ENCODE measurements around the gene ANKRD34A.

ANKRD34A gene

GRCh38 chr1:145964328-145965118, at the start of gene ANKRD34A, which contains the start of gene POLR3GL:
TSS of gene ANKRD34A (minus strand) at chr1:145964575. CDS start at chr1:145961759, 2,816 bp downstream.
TSS of gene POLR3GL (plus strand) at chr1:145964690. CDS start at chr1:145974866, 10,176 bp downstream.
- peak; percentile 81 for DNase-seq

GRCh38 chr1:146013559-146013922, 49.2 kb upstream of the ANKRD34A start:
- no peak for DNase-seq

GRCh38 chr1:146012703-146013558, 48.6 kb upstream of the ANKRD34A start:
- DNase-seq: peak; percentile 58

- DNase-seq: no peak
Observed at GRCh38 chr1:146010126-146010738, 45.9 kb upstream of the ANKRD34A start.

- DNase-seq: no peak
Observed at GRCh38 chr1:146007489-146008133, 43.2 kb upstream of the ANKRD34A start.

DNA sequence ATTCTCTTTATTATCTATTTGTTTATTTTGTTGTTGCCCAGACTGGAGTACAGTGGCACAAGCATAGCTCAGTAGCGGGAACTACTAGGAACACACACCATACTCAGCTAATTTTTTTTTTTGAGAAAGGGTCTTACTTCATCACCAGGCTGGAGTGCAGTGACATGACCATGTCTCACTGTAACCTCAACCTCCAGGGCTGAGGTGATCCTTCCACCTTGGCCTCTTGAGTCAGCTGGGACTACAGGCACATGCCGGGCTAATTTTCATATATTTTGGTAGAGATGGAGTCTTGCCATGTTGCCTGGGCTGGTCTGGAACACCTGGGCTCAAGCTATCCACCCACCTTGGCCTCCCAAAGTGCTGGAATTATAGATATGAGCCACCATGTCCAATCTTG, 37.3 kb upstream of the ANKRD34A start:
- no peak for DNase-seq

DNA sequence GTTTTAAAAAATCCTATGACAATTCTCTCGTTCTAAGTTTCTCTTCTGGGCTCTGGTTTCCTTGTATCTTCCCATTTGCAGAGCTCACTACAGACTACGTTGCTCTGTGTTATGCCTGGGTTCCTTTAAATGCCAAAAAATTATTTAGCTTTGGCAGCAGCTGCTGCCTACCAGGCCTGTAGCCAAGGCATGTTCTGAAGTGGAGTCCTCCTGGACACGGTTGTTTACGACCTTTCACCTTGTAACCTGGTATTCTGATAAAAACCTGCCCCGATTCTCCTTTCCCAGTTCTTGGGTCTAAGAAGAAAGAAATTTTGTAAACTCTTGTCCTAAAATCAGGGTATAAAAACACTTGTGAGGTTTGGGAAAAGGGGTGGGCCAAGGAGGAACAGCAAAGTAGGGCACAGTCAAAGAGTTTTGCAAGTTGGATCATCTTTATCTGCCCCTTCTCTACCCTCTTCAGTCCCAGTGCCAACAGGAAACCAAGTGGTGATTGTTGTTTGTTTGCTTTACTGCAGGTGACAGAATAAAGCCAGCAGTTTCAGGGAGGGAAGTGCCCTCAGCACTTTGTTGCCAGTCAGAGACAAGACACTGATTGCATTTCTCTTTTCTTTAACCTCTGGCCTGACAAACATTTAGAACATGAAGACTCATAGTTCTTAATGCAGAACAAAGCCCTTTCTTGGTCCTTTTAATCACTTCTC, 35.1 kb upstream of the ANKRD34A start:
- DNase-seq: peak; percentile 20

DNA sequence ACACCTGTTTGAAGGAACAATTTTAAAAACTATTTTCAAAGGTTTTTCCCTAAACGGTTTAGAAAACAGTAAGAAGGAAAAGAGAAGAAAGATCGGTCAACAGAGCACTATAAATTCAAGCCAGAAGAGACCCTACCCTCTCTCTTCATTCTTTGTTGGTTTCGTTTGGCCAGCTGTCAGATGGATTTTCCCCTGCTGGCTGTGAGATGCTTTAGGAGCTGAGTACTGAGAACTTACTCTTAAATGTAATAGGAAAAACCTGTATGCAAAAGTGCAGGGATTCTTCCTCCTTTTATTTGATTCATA, 33.3 kb upstream of the ANKRD34A start:
- peak; percentile 16 for DNase-seq

- no peak for DNase-seq
Observed at GRCh38 chr1:145997016-145997717, 32.8 kb upstream of the ANKRD34A start.

DNA sequence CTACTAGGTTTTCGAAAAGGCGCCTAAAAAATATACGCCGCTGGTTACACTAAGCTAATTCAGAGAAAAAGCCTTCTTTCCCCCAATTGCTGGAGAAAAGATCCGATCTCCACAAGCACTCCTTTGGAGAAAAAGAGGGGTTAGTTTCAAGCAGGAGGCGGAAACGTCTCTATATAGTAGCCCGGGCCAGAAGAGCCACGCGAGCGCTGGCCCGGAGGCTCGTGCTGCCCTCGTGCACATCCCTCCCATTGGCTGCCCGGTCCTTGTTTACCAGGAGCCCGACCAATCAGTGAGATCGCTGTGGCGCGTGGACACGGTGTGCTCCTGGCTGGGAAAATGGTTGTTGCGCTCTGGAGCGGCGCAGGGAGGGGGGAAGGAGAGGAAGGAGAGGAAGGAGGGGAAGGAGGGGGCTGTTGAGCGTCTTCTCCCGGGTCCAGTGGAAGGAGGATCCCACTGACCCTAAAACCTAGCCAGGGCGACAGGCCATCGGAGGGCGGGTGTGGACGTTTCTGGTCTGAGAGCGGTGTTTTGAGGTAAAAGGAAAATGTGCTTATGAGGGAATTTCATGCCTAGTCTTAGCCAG, 32.1 kb upstream of the ANKRD34A start, which contains the start of gene TXNIP:
Gene TXNIP, minus strand, starts transcription at position 147 of the 583 bp plus-strand sequence. CDS start 313 bp downstream, outside the sequence.
- DNase-seq: peak; percentile 96

DNA sequence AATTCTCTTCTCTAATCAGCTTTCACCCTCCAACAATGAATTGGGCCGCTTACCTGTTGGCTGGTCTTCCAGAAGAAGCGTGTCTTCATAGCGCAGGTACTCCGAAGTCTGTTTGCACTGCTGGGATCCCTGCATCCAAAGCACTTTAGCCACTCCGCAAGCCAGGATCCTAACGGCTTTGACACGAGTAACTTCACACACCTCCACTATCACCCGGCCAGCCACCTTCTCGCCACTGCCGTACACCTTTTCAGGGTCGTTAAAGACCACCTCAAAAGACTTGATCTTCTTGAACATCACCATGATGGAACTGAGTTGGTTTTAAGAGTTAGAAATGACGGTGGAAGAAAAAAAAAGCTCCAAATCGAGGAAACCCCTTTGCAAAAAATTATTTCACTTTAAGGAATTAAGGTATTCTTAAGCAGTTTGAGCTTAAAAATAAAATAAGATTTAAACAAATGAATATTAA, 31.6 kb upstream of the ANKRD34A start:
- DNase-seq: no peak

DNA sequence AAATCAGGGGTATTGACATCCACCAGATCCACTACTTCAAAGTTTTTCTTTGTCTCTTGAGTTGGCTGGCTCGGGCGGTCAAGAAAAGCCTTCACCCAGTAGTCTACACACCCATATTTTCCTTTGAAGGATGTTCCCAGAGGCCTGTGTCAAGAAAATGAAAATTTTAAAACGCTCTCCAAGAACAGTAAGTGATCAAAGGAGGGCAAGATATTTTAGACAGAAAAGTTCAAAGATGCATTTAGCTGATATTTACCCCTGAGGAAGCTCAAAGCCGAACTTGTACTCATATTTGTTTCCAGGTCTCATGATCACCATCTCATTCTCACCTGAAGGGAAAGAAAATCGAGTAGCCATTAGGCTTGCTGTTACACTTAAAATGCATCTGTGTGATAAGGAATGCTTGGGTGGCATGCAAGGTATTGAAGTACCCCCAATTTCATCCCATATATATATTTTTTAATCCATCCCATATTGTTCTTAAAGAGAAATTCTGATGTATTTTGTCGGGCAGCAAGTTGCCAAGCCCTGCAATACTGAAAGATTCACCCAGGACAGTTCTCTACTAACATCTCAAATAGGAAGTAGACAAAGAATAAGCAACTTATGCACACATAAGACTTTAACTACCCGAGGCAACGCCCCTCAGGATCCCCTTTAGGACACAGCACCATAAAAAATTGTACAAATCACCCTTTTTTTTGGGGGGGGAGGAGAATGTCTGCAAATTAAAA, 30.9 kb upstream of the ANKRD34A start:
- DNase-seq: no peak

- DNase-seq: no peak
Observed at GRCh38 chr1:145994391-145995120, 30.2 kb upstream of the ANKRD34A start.

- DNase-seq: no peak
Observed at GRCh38 chr1:145993618-145994390, 29.4 kb upstream of the ANKRD34A start.

DNA sequence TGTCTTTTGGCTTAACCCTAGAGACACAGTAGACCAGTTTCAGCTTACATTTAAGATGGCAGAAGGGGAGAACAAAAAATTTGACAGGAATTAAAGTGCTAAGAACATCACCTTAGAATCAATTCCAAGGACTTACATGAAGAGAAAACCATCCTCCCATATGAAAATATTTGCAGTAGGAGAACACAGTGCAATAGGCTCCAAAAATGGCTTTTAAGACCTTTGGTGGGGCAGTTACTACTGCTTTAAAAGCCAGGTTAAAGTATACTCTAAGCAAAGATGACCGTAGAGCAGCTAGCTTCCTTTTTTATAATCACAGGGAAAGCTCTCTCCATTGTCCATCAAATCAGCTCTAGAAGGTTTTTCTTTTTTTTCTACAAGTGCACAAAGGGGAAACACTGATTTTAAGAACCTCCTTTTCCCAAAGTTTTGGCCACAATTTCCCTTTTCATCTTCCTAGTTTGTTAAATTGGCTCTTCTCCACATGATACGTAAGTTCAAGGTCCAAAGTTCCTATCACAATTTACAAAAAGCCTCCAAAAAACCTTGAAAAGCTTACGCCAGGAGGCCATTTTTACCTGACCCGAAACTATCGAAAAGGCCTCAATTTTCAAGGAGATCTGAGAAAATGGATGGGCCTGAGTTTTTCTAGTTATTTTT, 28.7 kb upstream of the ANKRD34A start:
- no peak for DNase-seq

DNA sequence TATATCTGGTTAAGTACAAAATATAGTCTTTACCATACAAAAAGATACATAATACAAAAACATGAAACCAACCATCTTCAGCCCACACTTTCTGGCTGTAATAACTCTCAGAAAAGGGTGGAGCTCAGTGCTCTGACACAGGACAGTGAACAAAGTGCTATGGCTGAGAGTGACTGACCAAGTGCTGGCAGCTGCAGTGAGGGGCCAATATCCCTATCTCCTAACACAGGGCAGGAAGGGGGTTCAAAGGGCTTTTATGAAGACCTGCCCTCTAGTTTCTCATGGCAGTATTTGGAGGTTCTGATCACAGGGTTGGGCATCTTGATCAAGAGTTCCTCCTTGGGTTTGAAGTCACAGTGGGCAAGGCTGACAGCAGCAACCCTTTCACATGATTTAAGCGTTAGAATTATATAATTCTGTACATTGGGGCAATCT, 28.1 kb upstream of the ANKRD34A start:
- DNase-seq: no peak

DNA sequence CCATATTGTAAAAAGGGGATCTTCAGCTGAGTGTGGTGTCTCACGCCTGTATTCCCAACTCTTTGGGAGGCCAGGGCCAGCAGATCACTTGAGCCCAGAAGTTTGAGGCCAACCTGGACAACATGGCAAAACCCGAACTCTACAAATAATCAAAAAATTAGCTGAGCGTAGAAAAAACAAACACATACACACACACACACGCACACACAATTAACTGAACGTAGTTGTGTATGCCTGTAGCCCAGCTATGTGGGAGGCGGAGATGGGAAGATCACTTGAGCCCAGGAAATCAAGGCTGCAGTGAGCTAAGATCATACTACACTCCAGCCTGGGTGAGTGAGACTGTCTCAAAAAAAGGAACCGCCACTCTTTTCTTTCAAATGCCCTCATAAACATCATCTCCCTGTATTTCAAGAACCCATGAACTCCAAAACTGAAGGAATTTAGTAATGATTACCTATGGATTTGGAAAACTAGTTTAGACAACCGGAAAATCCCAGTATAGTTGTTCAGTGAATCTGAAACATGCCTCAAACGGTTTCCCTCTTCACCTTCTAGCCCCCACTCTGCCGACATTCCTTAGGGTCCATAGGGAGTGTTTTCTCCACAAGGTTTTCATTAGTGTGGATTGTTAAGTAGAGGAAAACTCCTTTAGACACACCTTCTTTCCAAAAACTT, 27.5 kb upstream of the ANKRD34A start:
- DNase-seq: peak; percentile 34
